ENCODE measurements around the gene NAPB. TPM values are rescaled to one million over a fixed set of nuclear protein-coding genes. Genes with fewer than 3 reads are reported as not detected.

Gene NAPB
- total and polyA plus RNA-seq, 9 donors = 5.6 to 9.2 (median 7.3) TPM

GRCh38 chr20:23393996-23394775 lies 27.1 kb downstream of the NAPB start:
- H3K27me3 ChIP-seq (ENCODE audit: control insufficient read depth, insufficient read depth, low read length) = no peaks in the 10 kb centered on the region
- WGBS (ENCODE audit: insufficient coverage) = 99% methylated on average over 4 of the region's 4 CpGs
- H3K27ac ChIP-seq (ENCODE audit: low read length) = no peak overlapping the region
- peaks cover 25% of the 10 kb centered on the region for H3K36me3 ChIP-seq (ENCODE audit: control insufficient read depth, insufficient read depth, low read length)
- DNase-seq = no peak
- no peaks in the 10 kb centered on the region for H3K9me3 ChIP-seq (replicated peaks; ENCODE audit: control insufficient read depth, low read depth, low read length)
- H3K4me1 ChIP-seq (ENCODE audit: control insufficient read depth, insufficient read depth, low read length) = no peaks in the 10 kb centered on the region
- no peak overlapping the region for H3K4me3 ChIP-seq (ENCODE audit: low read length)

GRCh38 chr20:23391707-23392310 lies 29.5 kb downstream of the NAPB start:
- Histone ChIP-seq H3K27me3 (ENCODE audit: control insufficient read depth, insufficient read depth, low read length) (no peaks in the 10 kb centered on the region), H3K27ac (ENCODE audit: low read length) (no peak overlapping the region), H3K4me3 (ENCODE audit: low read length) (no peak overlapping the region), H3K9me3 (replicated peaks; ENCODE audit: control insufficient read depth, low read depth, low read length) (no peaks in the 10 kb centered on the region), H3K4me1 (ENCODE audit: control insufficient read depth, insufficient read depth, low read length) (no peaks in the 10 kb centered on the region), H3K36me3 (ENCODE audit: control insufficient read depth, insufficient read depth, low read length) (peaks cover 23% of the 10 kb centered on the region)
- DNase-seq = no peak
- WGBS (ENCODE audit: insufficient coverage) = no CpG with 5 or more reads among the region's 4 CpGs

- H3K36me3 ChIP-seq (ENCODE audit: control insufficient read depth, insufficient read depth, low read length) = peaks cover 23% of the 10 kb centered on the region
- no peak overlapping the region for H3K4me3 ChIP-seq (ENCODE audit: low read length)
- DNase-seq = no peak
- H3K9me3 ChIP-seq (replicated peaks; ENCODE audit: control insufficient read depth, low read depth, low read length) = no peaks in the 10 kb centered on the region
- no peak overlapping the region for H3K27ac ChIP-seq (ENCODE audit: low read length)
- WGBS (ENCODE audit: insufficient coverage) = 78% methylated on average over 1 of the region's 1 CpG
- no peaks in the 10 kb centered on the region for H3K4me1 ChIP-seq (ENCODE audit: control insufficient read depth, insufficient read depth, low read length)
- no peaks in the 10 kb centered on the region for H3K27me3 ChIP-seq (ENCODE audit: control insufficient read depth, insufficient read depth, low read length)
Measured at GRCh38 chr20:23390091-23390774, 31.1 kb downstream of the NAPB start.

- Histone ChIP-seq H3K27me3 (ENCODE audit: control insufficient read depth, insufficient read depth, low read length) (no peaks in the 10 kb centered on the region), H3K9me3 (replicated peaks; ENCODE audit: control insufficient read depth, low read depth, low read length) (no peaks in the 10 kb centered on the region), H3K4me3 (ENCODE audit: low read length) (no peak overlapping the region), H3K4me1 (ENCODE audit: control insufficient read depth, insufficient read depth, low read length) (no peaks in the 10 kb centered on the region), H3K27ac (ENCODE audit: low read length) (no peak overlapping the region), H3K36me3 (ENCODE audit: control insufficient read depth, insufficient read depth, low read length) (peaks cover 11% of the 10 kb centered on the region)
- 90% methylated on average over 2 of the region's 3 CpGs for WGBS (ENCODE audit: insufficient coverage)
- DNase-seq = no peak
Measured at GRCh38 chr20:23387118-23387443, 34.2 kb downstream of the NAPB start.

GRCh38 chr20:23386304-23387117 lies 34.8 kb downstream of the NAPB start:
- no peaks in the 10 kb centered on the region for H3K4me1 ChIP-seq (ENCODE audit: control insufficient read depth, insufficient read depth, low read length)
- H3K4me3 ChIP-seq (ENCODE audit: low read length) = no peak overlapping the region
- H3K27ac ChIP-seq (ENCODE audit: low read length) = no peak overlapping the region
- no peaks in the 10 kb centered on the region for H3K27me3 ChIP-seq (ENCODE audit: control insufficient read depth, insufficient read depth, low read length)
- no peak for DNase-seq
- peaks cover 8% of the 10 kb centered on the region for H3K36me3 ChIP-seq (ENCODE audit: control insufficient read depth, insufficient read depth, low read length)
- WGBS (ENCODE audit: insufficient coverage) = 100% methylated on average over 1 of the region's 6 CpGs
- no peaks in the 10 kb centered on the region for H3K9me3 ChIP-seq (replicated peaks; ENCODE audit: control insufficient read depth, low read depth, low read length)

- H3K27me3 ChIP-seq (ENCODE audit: control insufficient read depth, insufficient read depth, low read length) = no peaks in the 10 kb centered on the region
- H3K27ac ChIP-seq (ENCODE audit: low read length) = no peak overlapping the region
- peaks cover 17% of the 10 kb centered on the region for H3K36me3 ChIP-seq (ENCODE audit: control insufficient read depth, insufficient read depth, low read length)
- H3K9me3 ChIP-seq (replicated peaks; ENCODE audit: control insufficient read depth, low read depth, low read length) = no peaks in the 10 kb centered on the region
- DNase-seq = no peak
- no peaks in the 10 kb centered on the region for H3K4me1 ChIP-seq (ENCODE audit: control insufficient read depth, insufficient read depth, low read length)
- H3K4me3 ChIP-seq (ENCODE audit: low read length) = no peak overlapping the region
Measured at GRCh38 chr20:23381876-23382275, 39.4 kb downstream of the NAPB start.

GRCh38 chr20:23379772-23380171 lies 41.5 kb downstream of the NAPB start:
- no peaks in the 10 kb centered on the region for H3K9me3 ChIP-seq (replicated peaks; ENCODE audit: control insufficient read depth, low read depth, low read length)
- H3K27ac ChIP-seq (ENCODE audit: low read length) = no peak overlapping the region
- H3K27me3 ChIP-seq (ENCODE audit: control insufficient read depth, insufficient read depth, low read length) = no peaks in the 10 kb centered on the region
- H3K4me3 ChIP-seq (ENCODE audit: low read length) = no peak overlapping the region
- DNase-seq = no peak
- H3K4me1 ChIP-seq (ENCODE audit: control insufficient read depth, insufficient read depth, low read length) = no peaks in the 10 kb centered on the region
- H3K36me3 ChIP-seq (ENCODE audit: control insufficient read depth, insufficient read depth, low read length) = peaks cover 25% of the 10 kb centered on the region

GRCh38 chr20:23375827-23376226 lies 45.5 kb downstream of the NAPB start:
- Histone ChIP-seq H3K4me3 (ENCODE audit: low read length) (no peak overlapping the region), H3K27me3 (ENCODE audit: control insufficient read depth, insufficient read depth, low read length) (no peaks in the 10 kb centered on the region), H3K27ac (ENCODE audit: low read length) (no peak overlapping the region), H3K4me1 (ENCODE audit: control insufficient read depth, insufficient read depth, low read length) (no peaks in the 10 kb centered on the region), H3K36me3 (ENCODE audit: control insufficient read depth, insufficient read depth, low read length) (peaks cover 42% of the 10 kb centered on the region), H3K9me3 (replicated peaks; ENCODE audit: control insufficient read depth, low read depth, low read length) (no peaks in the 10 kb centered on the region)
- DNase-seq = no peak
- WGBS (ENCODE audit: insufficient coverage) = 73% methylated on average over 2 of the region's 5 CpGs

GRCh38 chr20:23374441-23374840 lies 46.8 kb downstream of the NAPB start:
- H3K27ac ChIP-seq (ENCODE audit: low read length) = no peak overlapping the region
- peaks cover 53% of the 10 kb centered on the region for H3K36me3 ChIP-seq (ENCODE audit: control insufficient read depth, insufficient read depth, low read length)
- 87% methylated on average over 5 of the region's 5 CpGs for WGBS (ENCODE audit: insufficient coverage)
- no peaks in the 10 kb centered on the region for H3K9me3 ChIP-seq (replicated peaks; ENCODE audit: control insufficient read depth, low read depth, low read length)
- DNase-seq = no peak
- no peak overlapping the region for H3K4me3 ChIP-seq (ENCODE audit: low read length)
- no peaks in the 10 kb centered on the region for H3K27me3 ChIP-seq (ENCODE audit: control insufficient read depth, insufficient read depth, low read length)
- H3K4me1 ChIP-seq (ENCODE audit: control insufficient read depth, insufficient read depth, low read length) = no peaks in the 10 kb centered on the region

- Histone ChIP-seq H3K27ac (ENCODE audit: low read length) (no peak overlapping the region), H3K4me3 (ENCODE audit: low read length) (no peak overlapping the region), H3K27me3 (ENCODE audit: control insufficient read depth, insufficient read depth, low read length) (no peaks in the 10 kb centered on the region), H3K36me3 (ENCODE audit: control insufficient read depth, insufficient read depth, low read length) (peaks cover 55% of the 10 kb centered on the region), H3K4me1 (ENCODE audit: control insufficient read depth, insufficient read depth, low read length) (no peaks in the 10 kb centered on the region), H3K9me3 (replicated peaks; ENCODE audit: control insufficient read depth, low read depth, low read length) (no peaks in the 10 kb centered on the region)
- no peak for DNase-seq
- WGBS (ENCODE audit: insufficient coverage) = 88% methylated on average over 1 of the region's 4 CpGs
Measured at GRCh38 chr20:23371496-23371895, 49.8 kb downstream of the NAPB start.
